ENCODE results near the gene PRKAG2. TPM values are rescaled to one million over a fixed set of nuclear protein-coding genes. Genes with fewer than 3 reads are reported as not detected.

Gene PRKAG2
- total RNA-seq, 1 donor from 2014 or later, result 15.7 TPM

DNA sequence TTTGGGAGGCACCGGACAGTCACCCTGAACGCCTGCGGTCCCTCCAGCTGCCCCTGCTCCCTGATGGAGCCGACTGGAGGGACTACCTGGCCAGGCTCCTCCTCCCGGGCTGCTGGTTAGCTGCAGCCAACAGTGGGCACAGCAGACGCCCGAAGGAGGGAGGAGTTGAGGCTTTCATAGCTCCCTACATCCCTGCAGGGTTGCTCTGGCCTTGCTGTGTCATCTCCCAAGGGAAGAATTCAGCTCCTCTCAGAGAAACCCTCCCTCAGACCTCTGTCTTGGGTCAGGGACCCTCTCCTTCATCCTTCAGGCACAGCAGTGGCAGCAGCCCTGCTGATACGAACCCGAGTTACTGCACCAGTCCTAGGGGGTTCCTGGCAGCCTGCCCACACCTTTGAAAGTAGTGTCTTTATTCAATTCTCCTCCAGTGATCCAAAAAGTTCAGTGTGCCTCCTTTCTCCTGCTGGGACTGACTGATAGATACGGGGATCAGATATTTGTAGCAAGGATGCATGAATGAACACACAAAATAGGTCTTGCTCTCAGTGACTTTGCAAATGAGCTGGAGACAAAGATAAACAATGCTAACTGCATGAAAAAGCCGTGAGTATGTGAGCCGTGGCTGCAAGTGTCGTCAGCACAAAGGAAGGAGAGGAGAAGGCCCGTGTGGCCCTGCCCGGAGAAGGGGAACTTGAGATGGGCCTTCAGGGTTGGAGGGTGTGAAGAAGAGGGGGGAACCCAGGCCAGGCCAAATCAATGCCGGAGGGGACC lies 136.6 kb downstream of the PRKAG2 start:
- Mint-ChIP-seq H3K4me1 (peaks cover 28% of the 10 kb centered on the region), H3K27me3 (ENCODE audit: low read depth) (no peaks in the 10 kb centered on the region), H3K36me3 (peaks cover 2% of the 10 kb centered on the region), H3K9me3 (no peaks in the 10 kb centered on the region), H3K4me3 (no peak overlapping the region), H3K27ac (no peak overlapping the region)
- no peak for DNase-seq (ENCODE audit: low spot score in 2 of 2, unreplicated experiment in 2 of 2)
- TF ChIP-seq, protein P1, sequence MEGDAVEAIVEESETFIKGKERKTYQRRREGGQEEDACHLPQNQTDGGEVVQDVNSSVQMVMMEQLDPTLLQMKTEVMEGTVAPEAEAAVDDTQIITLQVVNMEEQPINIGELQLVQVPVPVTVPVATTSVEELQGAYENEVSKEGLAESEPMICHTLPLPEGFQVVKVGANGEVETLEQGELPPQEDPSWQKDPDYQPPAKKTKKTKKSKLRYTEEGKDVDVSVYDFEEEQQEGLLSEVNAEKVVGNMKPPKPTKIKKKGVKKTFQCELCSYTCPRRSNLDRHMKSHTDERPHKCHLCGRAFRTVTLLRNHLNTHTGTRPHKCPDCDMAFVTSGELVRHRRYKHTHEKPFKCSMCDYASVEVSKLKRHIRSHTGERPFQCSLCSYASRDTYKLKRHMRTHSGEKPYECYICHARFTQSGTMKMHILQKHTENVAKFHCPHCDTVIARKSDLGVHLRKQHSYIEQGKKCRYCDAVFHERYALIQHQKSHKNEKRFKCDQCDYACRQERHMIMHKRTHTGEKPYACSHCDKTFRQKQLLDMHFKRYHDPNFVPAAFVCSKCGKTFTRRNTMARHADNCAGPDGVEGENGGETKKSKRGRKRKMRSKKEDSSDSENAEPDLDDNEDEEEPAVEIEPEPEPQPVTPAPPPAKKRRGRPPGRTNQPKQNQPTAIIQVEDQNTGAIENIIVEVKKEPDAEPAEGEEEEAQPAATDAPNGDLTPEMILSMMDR (IDR thresholded peaks at IDR 0.05; ENCODE audit: unreplicated experiment), result no peak

DNA sequence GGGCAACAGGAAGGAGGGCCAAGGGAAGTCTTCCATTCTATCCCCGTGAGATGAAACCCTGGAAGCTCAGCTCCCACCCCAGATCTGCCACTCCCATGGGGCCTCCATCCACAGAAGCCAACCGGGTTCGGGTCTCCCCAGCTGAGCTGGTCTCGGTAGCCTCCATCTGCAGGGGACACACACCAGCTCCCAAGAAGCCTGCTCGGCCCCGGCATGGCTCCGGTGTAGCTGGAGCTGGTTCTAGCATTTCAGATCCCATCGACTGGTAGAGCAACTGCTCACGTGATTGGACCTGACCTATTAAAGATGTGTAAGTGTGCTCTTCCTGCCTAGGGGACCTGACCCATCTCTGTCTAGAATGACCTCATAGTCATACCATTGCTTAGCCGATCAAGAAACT lies 138.0 kb downstream of the PRKAG2 start:
- Mint-ChIP-seq H3K9me3 (no peaks in the 10 kb centered on the region), H3K27me3 (ENCODE audit: low read depth) (no peaks in the 10 kb centered on the region), H3K4me1 (peaks cover 30% of the 10 kb centered on the region), H3K4me3 (no peak overlapping the region), H3K36me3 (peaks cover 2% of the 10 kb centered on the region), H3K27ac (no peak overlapping the region)
- DNase-seq (ENCODE audit: low spot score in 2 of 2, unreplicated experiment in 2 of 2), result no peak
- TF ChIP-seq, protein P1 (IDR thresholded peaks at IDR 0.05; ENCODE audit: unreplicated experiment), result no peak

DNA sequence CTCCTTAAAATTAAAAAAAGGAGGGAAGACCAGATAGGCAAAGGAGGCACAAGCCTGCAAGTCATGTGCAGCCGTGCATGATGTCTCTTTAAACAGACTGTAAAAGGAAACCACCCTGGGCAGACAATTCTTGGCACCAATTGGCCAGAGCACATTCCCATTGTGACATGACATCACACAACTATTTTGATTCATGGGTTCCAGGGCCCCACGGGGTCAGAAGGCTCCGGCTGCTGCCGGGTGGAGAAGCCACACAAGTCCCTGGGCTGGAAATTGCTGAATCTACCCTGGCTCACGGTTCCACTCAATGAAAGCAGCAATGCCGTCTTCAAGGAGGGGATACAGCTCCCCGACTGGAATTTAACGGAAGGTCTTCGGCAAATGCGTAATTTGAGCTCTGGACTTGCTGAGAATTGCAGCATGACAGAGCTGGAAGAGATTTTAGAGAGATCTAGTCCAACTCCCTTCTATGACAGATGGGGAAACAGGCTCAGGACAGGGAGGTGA lies 140.5 kb downstream of the PRKAG2 start:
- TF ChIP-seq, protein P1 (IDR thresholded peaks at IDR 0.05; ENCODE audit: unreplicated experiment), result no peak
- Mint-ChIP-seq H3K4me1 (peaks cover 16% of the 10 kb centered on the region), H3K27me3 (ENCODE audit: low read depth) (no peaks in the 10 kb centered on the region), H3K9me3 (no peaks in the 10 kb centered on the region), H3K36me3 (peaks cover 2% of the 10 kb centered on the region), H3K27ac (peak overlapping the region; percentile 72), H3K4me3 (peak overlapping the region; percentile 40)
- no peak for DNase-seq (ENCODE audit: low spot score in 2 of 2, unreplicated experiment in 2 of 2)

DNA sequence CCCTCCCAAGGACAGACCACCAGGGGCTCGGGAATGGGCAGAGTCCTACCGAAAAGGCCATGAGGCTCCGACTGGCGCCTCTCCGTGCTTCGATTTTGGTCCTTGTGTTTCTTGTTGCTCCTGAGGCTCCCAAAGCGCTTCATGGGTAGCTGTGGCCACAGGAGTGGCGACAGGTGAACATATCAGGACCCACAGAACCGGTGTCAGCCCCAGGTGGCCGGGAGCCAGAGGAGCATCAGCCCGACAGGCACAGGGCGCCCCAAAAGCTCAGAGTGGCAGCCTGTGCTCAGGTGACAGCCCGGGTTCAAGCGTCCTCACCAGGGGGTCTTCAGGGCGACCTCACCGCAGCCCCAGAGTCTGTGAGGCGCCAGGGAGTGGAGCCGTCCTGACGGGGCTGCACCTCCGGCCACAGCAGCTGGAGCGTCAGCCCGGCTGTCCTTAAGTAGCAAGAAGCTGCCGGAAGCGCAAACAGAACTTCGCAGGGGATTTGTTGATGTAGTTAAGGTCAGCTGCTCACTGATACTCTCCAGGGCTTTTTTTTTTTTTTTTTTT lies 141.0 kb downstream of the PRKAG2 start:
- TF ChIP-seq, protein P1 (IDR thresholded peaks at IDR 0.05; ENCODE audit: unreplicated experiment), result no peak
- Mint-ChIP-seq H3K4me3 (peak overlapping the region; percentile 40), H3K27ac (no peak overlapping the region), H3K36me3 (peaks cover 2% of the 10 kb centered on the region), H3K4me1 (peaks cover 16% of the 10 kb centered on the region), H3K9me3 (no peaks in the 10 kb centered on the region), H3K27me3 (ENCODE audit: low read depth) (no peaks in the 10 kb centered on the region)
- no peak for DNase-seq (ENCODE audit: low spot score in 2 of 2, unreplicated experiment in 2 of 2)

DNA sequence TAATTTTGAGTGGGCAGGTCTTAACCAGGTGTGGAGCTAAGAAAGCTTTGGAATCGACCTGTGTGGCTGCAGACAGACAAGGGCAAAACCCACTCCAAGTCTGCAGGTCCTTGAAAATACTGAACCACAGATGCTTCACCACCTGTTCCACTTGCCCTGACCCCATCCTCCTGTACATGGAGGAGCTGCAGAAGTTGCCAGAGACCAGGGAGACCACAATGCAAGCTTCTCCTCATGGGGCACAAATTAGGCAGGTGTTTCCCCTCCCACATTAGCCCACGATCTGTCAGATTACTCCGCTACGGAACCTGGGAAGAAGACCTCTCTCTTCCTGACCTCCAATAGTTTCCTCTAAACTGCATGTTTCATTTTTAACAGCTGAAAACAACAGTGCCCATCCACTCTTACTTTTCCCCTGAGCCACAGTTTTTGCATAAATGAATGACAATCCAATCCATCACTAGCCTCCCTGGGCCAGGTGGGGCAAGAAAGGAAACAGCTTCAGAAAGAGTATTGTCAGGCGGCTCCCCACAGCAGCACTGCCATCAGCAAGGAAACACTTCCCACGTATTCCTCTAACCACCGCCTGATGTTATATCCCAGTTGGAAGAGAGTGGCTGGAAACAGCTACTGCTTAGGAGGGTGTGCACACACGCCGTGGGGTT lies 141.6 kb downstream of the PRKAG2 start:
- Mint-ChIP-seq H3K27me3 (ENCODE audit: low read depth) (no peaks in the 10 kb centered on the region), H3K4me1 (peaks cover 16% of the 10 kb centered on the region), H3K9me3 (no peaks in the 10 kb centered on the region), H3K36me3 (peaks cover 2% of the 10 kb centered on the region), H3K27ac (peak overlapping the region; percentile 34), H3K4me3 (no peak overlapping the region)
- DNase-seq (ENCODE audit: low spot score in 2 of 2, unreplicated experiment in 2 of 2), result no peak
- TF ChIP-seq, protein P1 (IDR thresholded peaks at IDR 0.05; ENCODE audit: unreplicated experiment), result no peak
